Testis (tissue), 3 donors: ENCODE data around the gene ST3GAL6. TPM values are rescaled to one million over a fixed set of nuclear protein-coding genes. Genes with fewer than 3 reads are reported as not detected.

ENCODE experiments used
- DNase-seq: peaks from one replicate; pipeline ENCODE4 v3.0.0-alpha.2; 2019
- H3K27ac ChIP-seq, 2 donors: fragments of 200-600 bp; sonication (generic); one replicate each; pipeline ENCODE4 v1.5.1; 2019
- H3K27me3 ChIP-seq: fragments of 200-600 bp; sonication (generic); one replicate; pipeline ENCODE4 v1.5.1; 2019
- H3K36me3 ChIP-seq: fragments of 200-600 bp; sonication (generic); one replicate; pipeline ENCODE4 v1.5.1; 2017; ENCODE audit warnings: low read depth; ENCODE audit errors: missing control alignments
- H3K4me1 ChIP-seq: fragments of 200-600 bp; sonication (generic); one replicate; pipeline ENCODE4 v1.5.1; 2019
- H3K4me3 ChIP-seq, 2 donors: fragments of 200-600 bp; sonication (generic); one replicate each; pipeline ENCODE4 v1.5.1; 2017 to 2019
- H3K9me3 ChIP-seq: fragments of 200-600 bp; sonication (generic); one replicate; pipeline ENCODE4 v1.5.1; 2017
- POLR2A ChIP-seq: fragments of 450-650 bp; IDR thresholded peaks from one replicate; pipeline ENCODE4 v1.6.1; 2017; ENCODE audit warnings: antibody characterized with exemption, mild to moderate bottlenecking, moderate library complexity
- WGBS, 2 donors: methylation state at CpG; one replicate each; pipeline ENCODE4 v1.1.5; 2018; 5-methylcytosine and 5-hydroxymethylcytosine counted together
- intact Hi-C: fragments of 100-400 bp; cut with DNase I; formaldehyde crosslinking; loops from one replicate; pipeline ENCODE4 v1.15.1; 2023; ENCODE audit warnings: low total_unique reads
- polyA plus RNA-seq: library from polyadenylated mRNA; stranded (reverse); fragments of 350-450 nt; fragmentation: Illumina TruSeq; extraction: RNeasy Lipid Tissue Mini Kit (QIAGEN cat#74804); gene quantifications from one replicate; pipeline ENCODE4 v1.2.3, GENCODE V29; 2014; ENCODE audit warnings: low read depth, low replicate concordance; ENCODE audit not compliant: insufficient read depth
- total RNA-seq, 2 donors: library from RNA; depleted of rRNA; stranded (reverse); fragments of >200 nt; gene quantifications; one replicate each; pipeline ENCODE4 v1.2.3, GENCODE V29; 2016
- TF ChIP-seq, protein P1 (sequence below), 3 experiments: fragments of 450-650 bp in 2 of 3; fragments of 200-600 bp in 1 of 3; sonication (generic) in 1 of 3; IDR thresholded peaks; one replicate each; pipeline ENCODE4 v1.5.1; 2016 to 2019; ENCODE audit warnings: antibody characterized with exemption in 3 of 3, mild to moderate bottlenecking in 2 of 3, moderate library complexity in 1 of 3

Gene ST3GAL6
- total and polyA plus RNA-seq, 3 donors from 2014 or later = 2.1 to 23.4 (median 3.7) TPM

DNA sequence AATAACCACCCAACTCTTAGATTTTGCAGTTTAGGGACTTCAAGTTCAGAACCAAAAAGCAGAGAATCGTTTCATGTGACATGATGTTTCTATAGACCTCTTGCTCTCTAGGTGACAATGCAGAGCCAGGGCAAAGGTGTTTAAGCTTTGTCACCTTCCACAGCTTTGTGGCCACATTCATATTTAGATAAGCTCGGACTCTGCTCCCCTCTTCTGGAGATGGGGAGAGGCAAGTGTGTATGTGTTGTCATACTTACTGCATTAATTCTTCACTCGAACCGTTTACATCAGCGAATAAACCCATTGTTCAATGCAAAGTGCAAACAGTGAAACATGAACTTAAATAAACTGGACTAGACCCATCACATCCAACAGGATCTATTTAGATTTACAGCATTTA is 33.2 kb downstream of the ST3GAL6 start:
- Histone ChIP-seq H3K9me3 (no peaks in the 10 kb centered on the region), H3K27ac (no peak overlapping the region), H3K4me1 (no peaks in the 10 kb centered on the region), H3K4me3 (no peak overlapping the region), H3K27me3 (no peaks in the 10 kb centered on the region), H3K36me3 (no peaks in the 10 kb centered on the region)
- DNase-seq = no peak
- 88 to 90% methylated on average over 5 of the region's 5 CpGs for WGBS, 2 donors
- intact Hi-C loops = no loop called here
- no peak for TF ChIP-seq POLR2A
- TF ChIP-seq, protein P1, sequence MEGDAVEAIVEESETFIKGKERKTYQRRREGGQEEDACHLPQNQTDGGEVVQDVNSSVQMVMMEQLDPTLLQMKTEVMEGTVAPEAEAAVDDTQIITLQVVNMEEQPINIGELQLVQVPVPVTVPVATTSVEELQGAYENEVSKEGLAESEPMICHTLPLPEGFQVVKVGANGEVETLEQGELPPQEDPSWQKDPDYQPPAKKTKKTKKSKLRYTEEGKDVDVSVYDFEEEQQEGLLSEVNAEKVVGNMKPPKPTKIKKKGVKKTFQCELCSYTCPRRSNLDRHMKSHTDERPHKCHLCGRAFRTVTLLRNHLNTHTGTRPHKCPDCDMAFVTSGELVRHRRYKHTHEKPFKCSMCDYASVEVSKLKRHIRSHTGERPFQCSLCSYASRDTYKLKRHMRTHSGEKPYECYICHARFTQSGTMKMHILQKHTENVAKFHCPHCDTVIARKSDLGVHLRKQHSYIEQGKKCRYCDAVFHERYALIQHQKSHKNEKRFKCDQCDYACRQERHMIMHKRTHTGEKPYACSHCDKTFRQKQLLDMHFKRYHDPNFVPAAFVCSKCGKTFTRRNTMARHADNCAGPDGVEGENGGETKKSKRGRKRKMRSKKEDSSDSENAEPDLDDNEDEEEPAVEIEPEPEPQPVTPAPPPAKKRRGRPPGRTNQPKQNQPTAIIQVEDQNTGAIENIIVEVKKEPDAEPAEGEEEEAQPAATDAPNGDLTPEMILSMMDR (IDR thresholded peaks at IDR 0.05) = no peak

DNA sequence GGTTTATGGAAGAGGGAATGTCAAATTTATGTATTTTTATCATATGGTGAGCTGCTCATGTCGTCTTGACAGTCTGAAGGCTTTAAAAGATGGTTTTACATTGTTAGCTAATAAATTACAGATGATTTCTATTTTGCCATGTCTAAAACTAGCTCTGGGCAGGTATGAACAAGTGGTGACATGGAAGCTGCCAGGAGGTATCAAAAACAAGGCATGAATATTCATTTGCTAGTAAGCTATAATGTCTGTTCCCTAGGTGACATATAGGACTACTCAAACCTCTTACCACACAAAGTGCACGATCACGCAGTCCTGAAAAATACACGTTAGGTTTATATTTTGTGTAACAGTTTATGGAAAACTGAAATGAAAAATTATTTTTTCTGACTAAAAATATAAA is 34.8 kb downstream of the ST3GAL6 start:
- intact Hi-C loops = no loop called here
- Histone ChIP-seq H3K4me1 (no peaks in the 10 kb centered on the region), H3K27me3 (no peaks in the 10 kb centered on the region), H3K9me3 (no peaks in the 10 kb centered on the region), H3K36me3 (no peaks in the 10 kb centered on the region), H3K4me3 (no peak overlapping the region), H3K27ac (no peak overlapping the region)
- WGBS, 2 donors = 89 to 90% methylated on average over 4 of the region's 4 CpGs
- TF ChIP-seq, protein P1 (IDR thresholded peaks at IDR 0.05) = no peak
- no peak for TF ChIP-seq POLR2A
- DNase-seq = no peak

DNA sequence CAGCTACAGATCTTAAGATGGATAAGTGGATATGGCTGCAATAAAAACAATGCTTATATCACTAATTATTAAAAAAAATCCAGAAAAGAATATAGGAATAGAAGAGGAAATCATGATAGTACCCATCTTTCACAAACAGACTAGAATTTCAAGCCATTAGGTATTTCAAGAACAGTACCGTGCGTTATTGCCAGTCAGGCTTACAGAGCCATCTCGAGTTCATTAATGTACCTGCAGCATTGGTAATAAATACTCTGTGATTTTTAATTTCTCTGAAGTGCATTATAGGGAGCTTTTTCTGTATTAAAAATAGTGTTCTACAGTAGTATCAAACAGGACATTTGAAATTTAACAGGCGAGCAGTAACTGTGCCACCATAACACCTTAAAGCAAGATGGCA is 35.7 kb downstream of the ST3GAL6 start:
- no peaks in the 10 kb centered on the region for H3K36me3 ChIP-seq
- no peak overlapping the region for H3K27ac ChIP-seq
- no peaks in the 10 kb centered on the region for H3K27me3 ChIP-seq
- no peaks in the 10 kb centered on the region for H3K9me3 ChIP-seq
- no peak for DNase-seq
- no peak overlapping the region for H3K4me3 ChIP-seq
- 79 to 88% methylated on average over 4 of the region's 4 CpGs for WGBS, 2 donors
- TF ChIP-seq, protein P1 (IDR thresholded peaks at IDR 0.05) = no peak
- TF ChIP-seq POLR2A = no peak
- intact Hi-C loops = no loop called here
- no peaks in the 10 kb centered on the region for H3K4me1 ChIP-seq

DNA sequence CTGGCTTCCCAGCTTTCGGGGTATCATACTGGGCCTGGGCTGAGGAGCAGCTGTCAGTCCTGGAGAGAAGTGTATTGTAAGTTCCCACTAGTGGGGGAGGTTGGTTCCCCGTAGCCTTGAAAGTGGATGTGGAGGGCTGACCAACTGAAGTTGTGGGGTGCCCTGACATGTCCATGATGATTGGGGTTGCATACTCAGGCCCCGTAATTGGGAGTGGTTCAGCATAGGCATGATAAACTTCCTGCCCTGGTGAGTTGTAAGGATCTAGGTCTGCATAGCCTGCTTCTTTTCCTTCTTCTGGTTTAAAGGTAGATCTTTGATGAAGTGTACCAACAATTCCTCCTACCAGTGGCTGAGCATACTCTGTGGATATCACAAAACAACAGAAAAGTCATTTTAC is 36.3 kb downstream of the ST3GAL6 start:
- 72 to 87% methylated on average over 3 of the region's 3 CpGs for WGBS, 2 donors
- Histone ChIP-seq H3K27ac (no peak overlapping the region), H3K4me1 (no peaks in the 10 kb centered on the region), H3K9me3 (no peaks in the 10 kb centered on the region), H3K27me3 (no peaks in the 10 kb centered on the region), H3K36me3 (no peaks in the 10 kb centered on the region), H3K4me3 (no peak overlapping the region)
- intact Hi-C loops = no loop called here
- no peak for DNase-seq
- TF ChIP-seq, protein P1 (IDR thresholded peaks at IDR 0.05) = no peak
- TF ChIP-seq POLR2A = no peak

DNA sequence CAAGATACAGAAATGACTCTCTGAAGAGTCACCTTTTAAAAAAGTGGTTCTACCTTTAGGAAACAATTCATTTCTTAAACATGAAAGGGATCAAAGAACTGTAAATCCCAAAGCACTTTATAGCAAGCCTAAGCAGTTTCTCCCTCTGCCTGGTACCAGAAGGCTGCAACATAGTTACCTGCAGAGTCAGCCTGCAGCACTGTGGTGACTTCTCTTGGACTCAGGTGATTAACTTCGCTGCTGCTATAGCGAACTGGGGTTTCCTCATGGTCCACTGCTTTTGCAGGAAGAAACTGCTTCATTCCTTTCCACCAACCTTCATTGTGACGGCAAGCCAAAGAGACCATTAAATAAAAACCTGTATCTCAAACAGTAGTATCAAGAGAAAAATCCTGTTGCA is 37.3 kb downstream of the ST3GAL6 start:
- H3K27ac ChIP-seq = no peak overlapping the region
- 89 to 98% methylated on average over 3 of the region's 3 CpGs for WGBS, 2 donors
- H3K36me3 ChIP-seq = no peaks in the 10 kb centered on the region
- no peaks in the 10 kb centered on the region for H3K9me3 ChIP-seq
- no peak for DNase-seq
- TF ChIP-seq, protein P1 (IDR thresholded peaks at IDR 0.05) = no peak
- TF ChIP-seq POLR2A = no peak
- no peaks in the 10 kb centered on the region for H3K4me1 ChIP-seq
- intact Hi-C loops = no loop called here
- H3K4me3 ChIP-seq = no peak overlapping the region
- no peaks in the 10 kb centered on the region for H3K27me3 ChIP-seq
